ENCODE results near the gene DYNLRB1.
A peak's percentile ranks its signal among the peaks of the same experiment; 100 is the strongest.
"Not testable (repeated sequence)": the region's sequence is repeated elsewhere in the genome, so short reads cannot be mapped to it uniquely, and the experiment has no call there.

Gene DYNLRB1

DNA sequence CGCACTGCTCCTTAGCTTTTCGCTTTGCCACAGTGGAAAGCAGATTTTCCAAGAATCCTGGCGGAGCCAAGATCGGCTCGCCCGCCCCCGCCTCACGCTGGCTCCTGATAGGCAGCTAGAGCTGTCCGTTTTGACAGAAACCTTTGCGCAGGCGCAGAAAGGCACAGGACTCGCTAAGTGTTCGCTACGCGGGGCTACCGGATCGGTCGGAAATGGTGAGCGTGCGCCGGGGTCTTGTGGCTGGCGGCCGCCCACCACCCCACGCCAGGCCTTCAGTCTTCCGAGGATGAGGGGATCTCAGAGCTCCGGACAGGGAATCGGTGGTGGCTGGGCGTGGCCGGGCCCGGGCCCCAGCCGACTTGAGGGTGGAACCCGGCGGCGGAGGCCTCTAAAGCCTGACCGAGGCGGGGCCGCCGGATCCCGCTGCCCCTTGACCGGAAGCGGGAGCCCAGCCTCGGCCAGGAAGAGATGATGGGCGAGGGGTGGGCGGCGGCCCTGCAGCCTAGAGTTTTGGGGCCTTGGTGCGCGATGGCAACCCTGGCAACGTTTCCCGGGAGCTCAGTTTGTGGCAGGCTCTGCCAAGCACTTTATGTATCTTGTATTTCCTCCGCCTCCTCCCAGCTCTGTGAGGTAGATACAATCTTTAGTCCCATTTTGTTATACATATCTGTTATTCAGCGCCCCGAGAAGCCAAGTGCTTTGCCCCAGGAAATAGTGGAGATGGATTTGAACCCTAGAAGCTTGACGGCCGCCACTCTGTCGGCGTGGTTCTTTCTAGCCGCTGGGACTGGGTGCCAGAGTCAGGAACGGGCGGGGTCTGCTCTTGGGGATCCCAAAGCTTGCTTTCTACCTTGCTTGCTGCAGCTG, at the start of gene DYNLRB1:
TSS of gene DYNLRB1 (plus strand) at position 176 of the 867 bp plus-strand sequence. CDS start at position 213, 37 bp downstream.
- peak; percentile 93 for DNase-seq (ENCODE audit: low read depth)

DNA sequence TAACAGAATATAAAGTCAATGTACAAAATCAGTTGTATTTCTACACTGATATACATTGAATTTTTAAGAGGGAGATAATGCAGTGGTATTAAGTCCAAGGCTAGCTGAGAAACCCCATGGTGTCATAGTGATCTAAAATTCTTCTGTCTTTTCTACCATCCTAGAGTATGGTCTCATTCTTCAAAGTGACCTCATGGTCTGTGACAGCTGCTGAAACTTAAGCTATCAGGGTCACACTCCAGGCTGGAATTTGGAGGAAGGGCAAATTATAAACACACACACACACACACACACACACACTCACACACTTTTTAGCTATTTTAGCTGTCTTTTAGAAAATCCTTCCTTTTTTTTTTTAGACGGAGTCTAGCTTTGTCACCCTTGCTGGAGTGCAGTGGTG, 47.3 kb upstream of the DYNLRB1 start:
- DNase-seq (ENCODE audit: low read depth): no peak

DNA sequence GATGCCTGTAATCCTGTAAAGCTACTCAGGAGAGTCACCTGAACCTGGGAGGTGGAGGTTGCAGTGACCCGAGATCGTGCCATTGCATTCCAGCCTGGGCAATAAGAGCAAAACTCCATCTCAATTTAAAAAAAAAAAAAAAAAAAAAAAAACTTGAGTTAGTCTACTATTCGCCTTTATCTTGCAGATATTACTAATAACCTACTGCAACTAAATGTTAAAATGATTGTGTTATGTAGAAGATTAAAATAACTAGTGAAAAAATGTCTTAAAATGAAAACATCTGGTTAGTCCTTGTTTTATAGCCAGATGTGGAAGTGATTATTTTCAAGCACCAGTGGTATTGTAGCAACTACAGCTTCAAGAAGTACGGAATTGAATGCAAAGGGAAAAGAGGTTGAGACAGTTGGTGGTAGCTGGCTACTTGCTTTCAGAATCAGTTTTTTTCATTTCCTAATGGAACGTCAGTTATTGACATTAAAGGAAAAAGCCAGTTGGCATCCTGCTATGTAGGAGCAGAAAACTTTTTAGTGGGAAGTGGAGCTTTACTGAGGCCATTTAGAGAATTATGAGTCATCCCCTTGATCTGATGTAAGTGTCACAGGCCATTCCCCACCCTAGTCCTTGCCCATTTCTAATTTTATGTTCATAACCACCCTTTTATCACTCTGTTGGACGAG, 43.8 kb upstream of the DYNLRB1 start:
- DNase-seq (ENCODE audit: low read depth): no peak

DNA sequence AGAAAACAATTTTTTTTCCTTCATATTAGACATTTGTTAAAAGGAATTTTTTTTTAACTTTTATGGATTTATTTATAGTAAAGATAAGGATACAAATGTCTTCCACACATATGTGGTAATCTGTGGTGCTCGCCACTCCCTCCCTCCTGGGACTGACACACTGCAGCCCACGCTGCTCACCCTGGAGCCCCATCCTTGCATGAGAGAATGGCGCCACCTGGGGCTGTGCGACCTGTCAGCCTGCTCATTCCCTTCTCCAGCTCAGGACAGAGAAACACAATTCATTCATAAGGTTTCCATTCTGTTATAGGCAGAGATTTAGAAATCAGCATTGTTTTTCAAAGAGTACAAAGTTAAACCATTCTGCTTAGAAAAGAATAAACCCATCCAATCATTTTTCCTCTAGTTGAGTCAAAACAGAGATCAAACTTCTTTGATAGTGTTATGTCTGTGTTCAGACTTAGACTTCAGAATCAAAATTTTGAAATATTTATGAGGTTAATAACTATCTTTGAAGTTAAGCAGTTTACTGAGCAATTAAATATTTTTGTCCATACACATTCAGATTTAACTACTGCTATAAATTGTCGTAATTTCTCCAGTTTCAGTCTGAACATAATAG, 42.8 kb upstream of the DYNLRB1 start:
- peak; percentile 2 for DNase-seq (ENCODE audit: low read depth)

DNA sequence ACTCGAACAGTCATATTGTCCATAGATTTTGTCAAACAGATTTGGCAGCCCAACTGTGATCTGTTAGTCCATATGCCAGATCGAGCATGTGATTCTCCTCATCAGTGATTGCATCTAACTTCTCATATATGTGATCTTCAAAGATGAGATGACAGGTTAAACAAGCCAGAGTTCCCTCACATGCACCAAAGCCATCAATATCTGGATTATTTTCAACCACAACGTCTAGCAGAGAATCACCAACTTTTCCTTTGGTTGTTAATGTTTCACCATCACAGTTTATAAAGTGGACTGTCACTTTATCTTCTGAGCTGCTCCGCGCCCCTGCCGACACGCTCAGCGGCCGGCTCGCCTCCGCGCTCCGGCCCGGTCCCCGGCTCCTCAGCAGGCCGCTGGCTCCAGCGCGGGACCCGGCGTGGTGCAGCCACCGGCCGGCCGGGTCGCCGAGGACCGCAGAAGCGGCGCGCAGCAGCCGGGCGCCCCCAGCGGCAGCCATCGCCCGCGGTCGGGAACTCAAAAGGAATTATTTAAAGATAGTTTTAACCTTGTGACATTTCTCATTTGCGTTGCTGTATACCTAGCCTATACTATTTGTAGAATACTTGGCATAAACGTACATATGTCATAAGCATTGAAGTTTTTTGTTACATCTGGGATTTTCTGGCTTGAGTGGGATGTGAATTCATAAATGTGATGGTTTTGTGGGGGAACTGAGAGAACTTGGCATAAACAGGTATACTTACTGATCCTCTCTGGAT, 40.1 kb upstream of the DYNLRB1 start:
- DNase-seq (ENCODE audit: low read depth): no peak

DNA sequence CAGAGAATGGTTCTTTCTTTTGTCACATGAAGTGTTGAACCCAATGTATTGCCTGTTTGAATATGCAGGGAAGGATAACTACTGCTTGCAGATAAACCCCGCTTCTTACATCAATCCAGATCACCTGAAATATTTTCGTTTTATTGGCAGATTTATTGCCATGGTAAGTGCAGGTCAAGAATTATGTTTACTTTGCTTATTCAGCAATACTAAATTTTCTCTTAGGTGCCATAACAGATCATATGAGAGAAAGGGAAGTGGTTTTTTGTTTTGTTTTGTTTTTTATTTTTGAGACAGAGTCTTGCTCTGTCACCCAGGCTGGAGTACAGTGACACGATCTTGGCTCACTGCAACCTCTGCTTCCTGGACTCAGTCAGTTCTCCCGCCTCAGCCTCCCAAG, 36.6 kb upstream of the DYNLRB1 start:
- DNase-seq (ENCODE audit: low read depth): no peak

DNA sequence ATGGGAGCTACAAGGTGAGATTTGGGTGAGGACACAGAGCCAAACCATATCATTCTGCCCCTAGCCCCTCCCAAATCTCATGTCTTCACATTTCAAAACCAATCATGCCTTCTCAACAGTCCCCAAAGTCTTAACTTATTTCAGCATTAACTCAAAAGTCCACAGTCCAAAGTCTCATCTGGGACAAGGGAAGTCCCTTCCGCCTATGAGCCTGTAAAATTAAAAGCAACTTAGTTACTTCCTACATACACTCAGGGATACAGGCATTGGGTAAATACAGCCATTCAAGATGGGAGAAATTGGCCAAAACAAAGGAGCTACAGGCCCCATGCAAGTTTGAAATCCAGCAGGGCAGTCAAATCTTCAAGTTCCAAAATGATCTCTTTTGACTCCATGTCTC, 34.1 kb upstream of the DYNLRB1 start:
- DNase-seq (ENCODE audit: low read depth): not testable (repeated sequence)

DNA sequence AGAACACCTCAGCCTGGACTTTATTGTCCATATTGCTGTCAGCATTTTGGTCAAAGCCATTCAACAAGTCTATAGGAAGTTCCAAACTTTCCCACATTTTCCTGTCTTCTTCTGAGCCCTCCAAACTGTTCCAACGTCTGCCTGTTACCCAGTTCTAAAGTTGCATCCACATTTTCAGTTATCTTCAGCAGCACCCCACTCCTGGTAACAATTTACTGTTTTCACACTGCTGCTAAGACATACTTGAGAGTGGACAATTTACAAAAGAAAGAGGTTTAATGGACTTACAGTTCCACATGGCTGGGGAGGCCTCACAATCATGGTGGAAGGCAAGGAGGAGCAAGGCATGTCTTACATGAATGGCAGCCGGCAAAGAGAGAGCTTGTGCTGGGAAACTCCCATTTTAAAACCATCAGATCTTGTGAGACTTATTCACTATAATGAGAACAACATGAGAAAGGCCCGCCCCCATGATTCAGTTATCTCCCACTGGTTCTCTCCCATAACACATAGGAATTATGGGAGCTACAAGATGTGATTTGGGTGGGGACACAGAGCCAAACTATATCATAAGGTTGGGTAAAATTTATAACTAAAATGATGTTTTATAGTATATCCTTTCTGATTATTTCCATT, 32.5 kb upstream of the DYNLRB1 start:
- not testable (repeated sequence) for DNase-seq (ENCODE audit: low read depth)

DNA sequence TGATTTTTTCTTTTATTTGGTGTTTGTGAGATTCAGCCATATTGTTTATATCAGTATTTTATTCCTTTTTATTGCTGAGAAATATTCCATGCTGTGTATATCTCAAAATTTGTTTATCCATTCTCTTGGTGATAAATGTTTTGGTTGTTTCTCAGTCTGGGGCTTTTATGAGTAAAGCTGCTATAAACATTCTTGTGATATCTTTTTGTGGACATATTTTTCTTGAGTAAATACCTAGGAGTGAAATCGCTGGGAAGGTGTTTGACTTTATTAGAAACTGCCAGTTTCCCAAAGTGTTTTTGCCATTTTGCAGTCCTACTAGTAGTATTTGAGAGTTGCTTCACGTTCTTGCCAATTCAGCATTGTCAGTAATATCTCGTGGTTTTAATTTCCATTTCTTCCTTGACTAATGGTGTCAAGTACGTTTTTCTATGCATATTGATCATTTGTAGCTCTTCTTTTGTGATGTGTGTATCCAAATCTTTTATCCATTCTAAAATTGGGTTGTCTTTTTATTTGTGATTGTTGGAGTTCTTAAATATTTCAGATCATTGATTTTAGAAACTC, 31.1 kb upstream of the DYNLRB1 start:
- DNase-seq (ENCODE audit: low read depth): no peak

DNA sequence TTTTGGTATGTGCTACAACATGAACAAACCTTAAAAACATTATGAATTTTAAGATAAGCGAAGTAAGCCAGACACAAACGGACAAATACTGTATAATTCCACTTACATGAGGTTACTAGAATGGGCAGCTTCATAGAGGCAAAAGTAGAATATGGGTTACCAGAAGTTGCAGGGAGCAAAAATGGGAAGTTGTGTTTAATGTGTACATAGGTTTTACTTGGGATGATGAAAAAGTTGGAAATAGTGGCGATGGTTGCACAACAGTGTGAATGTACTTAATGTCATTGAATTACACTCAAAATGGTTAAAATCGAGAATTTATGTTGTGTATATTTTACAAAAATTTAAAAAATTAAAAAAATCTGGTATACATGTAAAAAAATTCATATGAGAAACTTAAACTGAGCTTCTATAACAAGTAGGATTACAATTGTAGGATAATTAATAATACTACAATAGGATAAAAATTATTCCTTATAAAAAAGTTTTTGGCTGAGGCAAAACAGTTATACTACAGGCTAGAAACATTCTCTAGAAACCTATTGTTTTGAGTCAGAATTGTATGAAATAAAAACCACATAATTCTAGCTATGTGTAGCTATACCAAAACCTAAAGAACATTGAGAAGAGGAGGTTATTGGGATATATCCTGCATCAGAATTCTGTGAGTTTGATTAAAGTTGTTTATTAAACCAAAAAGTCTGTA, 24.8 kb upstream of the DYNLRB1 start:
- no peak for DNase-seq (ENCODE audit: low read depth)

DNA sequence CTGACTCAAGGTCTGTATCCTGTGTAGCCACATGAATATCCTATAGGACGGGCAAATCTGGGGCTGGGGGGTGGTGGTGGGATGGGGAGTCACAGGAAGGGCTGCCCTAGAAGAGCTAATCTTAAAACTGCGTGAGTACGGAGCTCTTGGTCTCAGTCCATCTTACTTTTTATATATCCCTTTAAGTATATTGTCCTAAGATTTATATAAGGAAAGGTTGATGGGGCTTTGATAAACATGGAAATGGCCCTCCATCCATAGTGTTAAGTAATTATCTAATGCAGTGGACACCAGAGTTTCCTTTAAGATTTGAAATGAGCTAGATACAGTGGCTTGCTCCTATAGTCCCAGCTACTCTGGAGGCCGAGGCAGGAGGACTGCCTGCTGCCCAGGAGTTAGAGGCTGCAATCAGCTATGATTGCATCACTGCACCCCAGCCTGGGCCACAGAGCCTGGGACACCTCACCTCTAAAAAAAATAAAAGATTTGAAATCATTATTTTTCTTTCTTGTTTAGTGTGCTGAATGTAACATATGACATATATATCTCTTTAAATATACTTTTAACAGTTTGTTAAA, 24.2 kb upstream of the DYNLRB1 start:
- no peak for DNase-seq (ENCODE audit: low read depth)

DNA sequence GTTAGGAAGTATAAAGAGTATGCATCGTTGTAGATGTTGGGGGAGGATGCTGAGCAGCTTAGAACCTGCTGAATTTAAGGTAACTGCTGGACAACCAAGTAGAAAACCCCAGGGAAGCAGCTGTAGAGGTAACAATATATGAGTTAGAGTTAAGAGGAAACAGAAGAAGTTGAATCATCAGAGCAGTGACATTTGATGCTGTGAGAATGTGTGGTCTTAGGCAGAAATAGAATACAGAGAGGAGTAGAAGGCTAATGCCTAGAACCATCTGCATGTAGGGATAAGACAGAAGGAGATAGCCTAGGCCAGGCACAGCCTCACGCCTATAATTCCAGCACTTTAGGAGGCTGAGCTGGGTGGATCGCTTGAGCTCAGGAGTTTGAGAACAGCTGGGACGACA, 22.6 kb upstream of the DYNLRB1 start:
- no peak for DNase-seq (ENCODE audit: low read depth)

DNA sequence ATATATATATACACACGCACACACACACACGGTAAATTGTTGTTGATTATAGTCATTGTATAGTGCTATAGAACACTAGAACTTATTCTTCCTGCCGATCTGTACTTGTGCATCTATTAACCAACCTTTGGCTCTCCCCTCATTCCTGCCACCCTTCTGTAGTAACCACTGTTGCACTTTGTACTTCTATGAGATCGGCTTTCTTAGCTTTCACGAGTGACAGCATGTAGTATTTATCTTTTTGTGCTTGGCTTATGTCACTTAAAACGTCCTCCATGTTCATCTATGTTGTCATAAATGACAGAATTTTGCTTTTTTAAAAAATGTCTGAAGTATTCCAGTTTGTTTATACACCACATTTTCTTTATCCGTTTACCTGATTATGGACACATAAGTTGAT, 20.9 kb upstream of the DYNLRB1 start:
- DNase-seq (ENCODE audit: low read depth): no peak

DNA sequence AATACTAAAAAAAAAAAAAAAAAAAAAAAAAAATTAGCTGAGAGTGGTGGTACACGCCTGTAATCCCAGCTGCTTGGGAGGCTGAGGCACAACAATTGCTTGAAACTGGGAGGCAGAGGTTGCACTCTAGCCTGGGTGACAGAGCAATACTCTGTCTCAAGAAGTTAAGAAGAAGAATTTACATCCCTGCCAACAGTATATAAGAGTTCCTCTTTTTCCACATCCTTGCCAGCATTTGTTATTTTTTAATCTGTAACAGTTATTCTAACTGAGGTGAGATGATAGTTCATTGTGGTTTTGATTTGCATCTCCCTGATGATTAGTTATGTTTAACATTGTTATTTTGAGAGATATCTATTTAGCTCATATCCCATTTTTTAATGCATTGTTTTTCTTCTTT, 20.3 kb upstream of the DYNLRB1 start:
- no peak for DNase-seq (ENCODE audit: low read depth)

DNA sequence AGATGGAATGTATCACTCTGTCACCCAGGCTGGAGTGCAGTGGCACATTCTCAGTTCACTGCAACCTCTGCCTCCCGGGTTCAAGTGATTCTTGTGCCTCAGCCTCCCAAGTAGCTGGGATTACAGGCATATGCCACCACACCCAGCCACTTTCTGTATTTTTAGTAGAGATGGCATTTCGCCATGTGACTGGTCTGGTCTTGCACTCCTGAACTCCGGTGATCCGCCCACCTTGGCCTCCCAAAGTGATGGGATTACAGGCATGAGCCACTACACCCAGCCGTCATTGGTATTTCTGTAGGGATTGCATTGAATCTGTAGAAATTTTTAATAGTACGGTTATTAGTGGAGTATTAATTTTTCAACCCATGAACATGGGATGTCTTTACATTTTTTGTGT, 18.6 kb upstream of the DYNLRB1 start:
- DNase-seq (ENCODE audit: low read depth): not testable (repeated sequence)

DNA sequence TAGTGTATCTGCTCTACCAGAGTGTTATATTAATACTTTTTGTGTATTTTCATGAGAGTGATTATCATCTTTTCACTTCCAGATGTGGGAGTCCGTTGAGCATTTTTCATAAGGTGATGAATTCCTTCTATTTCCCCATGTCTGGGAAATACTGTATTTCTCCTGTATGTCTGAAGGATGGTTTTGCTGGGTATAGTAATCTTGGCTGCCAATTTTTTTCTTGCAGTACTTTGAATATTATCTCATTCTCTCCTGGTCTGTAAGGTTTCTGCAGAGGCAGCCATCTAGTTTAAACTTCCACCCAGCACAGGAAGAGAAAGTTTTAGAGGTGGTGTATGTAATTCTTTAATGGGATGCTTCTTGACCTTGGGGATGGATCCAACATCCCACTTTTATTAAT, 15.4 kb upstream of the DYNLRB1 start:
- no peak for DNase-seq (ENCODE audit: low read depth)

DNA sequence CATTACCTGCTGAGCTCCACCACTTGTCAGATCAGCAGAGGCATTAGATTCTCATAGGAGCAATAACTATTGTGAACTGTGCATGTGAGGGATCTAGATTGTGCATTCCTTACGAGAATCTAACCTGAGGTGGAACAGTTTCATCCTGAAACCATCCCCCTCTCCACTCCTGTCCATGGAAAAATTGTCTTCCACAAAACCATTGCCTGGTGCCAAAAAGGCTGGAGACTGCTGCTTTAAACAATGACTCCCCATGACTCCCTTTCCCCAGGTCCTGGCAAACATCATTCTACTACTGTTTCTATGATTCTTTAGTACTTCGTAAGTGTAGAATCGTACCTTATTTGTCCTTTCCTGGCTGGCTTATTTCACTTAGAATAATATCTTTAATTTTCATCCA, 9.7 kb upstream of the DYNLRB1 start:
- DNase-seq (ENCODE audit: low read depth): no peak

DNA sequence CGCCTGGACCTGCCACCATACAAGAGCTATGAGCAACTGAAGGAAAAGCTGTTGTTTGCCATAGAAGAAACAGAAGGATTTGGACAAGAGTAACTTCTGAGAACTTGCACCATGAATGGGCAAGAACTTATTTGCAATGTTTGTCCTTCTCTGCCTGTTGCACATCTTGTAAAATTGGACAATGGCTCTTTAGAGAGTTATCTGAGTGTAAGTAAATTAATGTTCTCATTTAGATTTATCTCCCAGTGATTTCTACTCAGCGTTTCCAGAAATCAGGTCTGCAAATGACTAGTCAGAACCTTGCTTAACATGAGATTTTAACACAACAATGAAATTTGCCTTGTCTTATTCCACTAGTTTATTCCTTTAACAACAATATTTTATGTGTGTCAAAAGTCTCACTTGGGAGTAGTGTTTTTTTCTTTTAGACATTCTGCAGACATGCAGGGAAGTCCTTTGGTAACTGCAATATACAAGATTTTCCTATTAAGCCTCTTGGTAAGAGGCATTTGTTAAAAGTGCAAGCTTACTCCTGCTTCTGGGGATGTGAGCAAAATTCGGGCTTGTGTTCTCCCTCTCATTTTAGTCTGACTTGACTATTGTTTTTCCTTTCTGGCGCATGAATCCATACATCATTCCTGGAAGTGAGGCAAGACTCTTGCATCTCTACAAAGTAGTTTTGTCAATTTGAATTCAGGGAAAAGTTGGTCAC, 8.4 kb upstream of the DYNLRB1 start:
- no peak for DNase-seq (ENCODE audit: low read depth)

DNA sequence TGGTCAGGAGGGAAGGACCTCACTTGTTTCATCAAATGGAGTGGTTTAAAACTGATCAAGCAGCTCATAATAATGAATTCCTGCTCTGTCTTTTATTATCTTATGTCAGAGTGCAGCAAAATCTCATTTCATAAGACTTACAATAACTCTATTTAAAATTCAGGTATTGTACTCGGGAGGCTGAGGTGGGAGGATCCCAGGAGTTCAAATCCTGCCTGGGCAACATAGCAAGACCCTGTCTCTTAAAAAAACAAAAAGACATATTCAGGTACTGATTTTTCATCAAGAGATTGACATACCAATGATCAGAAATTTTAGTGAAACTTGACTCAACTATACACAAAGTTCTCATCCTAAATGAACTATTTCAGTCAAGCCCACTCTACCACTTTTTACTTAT, 5.6 kb upstream of the DYNLRB1 start:
- DNase-seq (ENCODE audit: low read depth): no peak

DNA sequence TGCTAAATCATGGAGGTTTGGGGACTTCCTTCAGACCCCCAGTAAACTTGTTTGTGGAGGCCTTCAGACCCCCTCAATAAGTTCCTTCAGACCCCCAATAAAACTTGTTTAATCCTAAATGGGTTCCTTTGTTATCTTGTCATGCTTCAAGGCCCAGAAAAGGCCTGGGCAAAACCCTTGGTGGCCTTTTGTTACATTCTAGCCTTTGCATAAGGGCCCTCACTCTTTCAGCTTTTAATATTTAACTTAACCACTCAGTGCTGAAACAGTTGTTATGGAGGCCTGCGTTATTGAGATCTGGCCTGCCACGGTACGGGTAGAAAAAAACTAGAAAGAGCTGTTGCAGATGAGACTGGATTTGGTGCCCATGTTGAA, 4.3 kb upstream of the DYNLRB1 start:
- no peak for DNase-seq (ENCODE audit: low read depth)

All from stimulated activated CD8-positive, alpha-beta memory T cell treated with anti-CD3 and anti-CD28 coated beads, Interleukin-15, amount 100 ng/mL, for 1 hour (primary cell).